Keratinocyte (primary cell): ENCODE data around the gene BRCA1. TPM values are rescaled to one million over a fixed set of nuclear protein-coding genes. Genes with fewer than 3 reads are reported as not detected.
"Not testable (repeated sequence)": the region's sequence is repeated elsewhere in the genome, so short reads cannot be mapped to it uniquely, and the experiment has no call there.

ENCODE experiments used
- DNase-seq: peaks from one replicate; pipeline ENCODE4 v3.0.0-alpha.2; 2011; ENCODE audit warnings: low read depth, missing footprints, low spot score
- FAIRE-seq: peaks from 2 replicates; lab custom pipeline; 2011; peaks lifted over from hg19 to GRCh38; lab: Jason Lieb, UNC
- H2AFZ ChIP-seq: 2 replicates; pipeline ENCODE4 v1.6.0; 2012; ENCODE audit warnings: low read length, control low read depth, inconsistent platforms; ENCODE audit not compliant: control insufficient read depth
- H3K27ac ChIP-seq: 2 replicates; pipeline ENCODE4 v1.5.1; 2011; ENCODE audit warnings: low read length; ENCODE audit not compliant: control insufficient read depth, insufficient read depth
- H3K27me3 ChIP-seq: 3 replicates; pipeline ENCODE4 v1.6.0; 2011; ENCODE audit warnings: low read length; ENCODE audit not compliant: control insufficient read depth, insufficient read depth; ENCODE audit errors: extremely low read depth
- H3K36me3 ChIP-seq, 2 experiments: 2 replicates in 1 of 2; 3 replicates in 1 of 2; pipeline ENCODE4 v1.5.1; 2011; ENCODE audit warnings: low read length in 2 of 2, mild to moderate bottlenecking in 1 of 2; ENCODE audit not compliant: control insufficient read depth in 2 of 2, insufficient read depth in 2 of 2; ENCODE audit errors: extremely low read depth in 1 of 2
- H3K4me1 ChIP-seq: 3 replicates; pipeline ENCODE4 v1.5.1; 2011; ENCODE audit warnings: low read length; ENCODE audit not compliant: control insufficient read depth, insufficient read depth; ENCODE audit errors: extremely low read depth
- H3K4me2 ChIP-seq: 3 replicates; pipeline ENCODE4 v1.6.0; 2011; ENCODE audit warnings: low read depth, low read length; ENCODE audit not compliant: control insufficient read depth, insufficient read depth; ENCODE audit errors: extremely low read depth
- H3K4me3 ChIP-seq, 3 experiments: fragments of 200-600 bp in 1 of 3; sonication (generic) in 1 of 3; 2 replicates in 2 of 3; 3 replicates in 1 of 3; pipeline ENCODE4 v1.5.1; 2011 to 2016; ENCODE audit warnings: low read length in 3 of 3, mild to moderate bottlenecking in 3 of 3, control low read depth in 2 of 3, inconsistent platforms in 1 of 3, low read depth in 1 of 3, mixed read lengths in 1 of 3, mixed run types in 1 of 3, moderate library complexity in 1 of 3; ENCODE audit not compliant: control insufficient read depth in 2 of 3, insufficient read depth in 2 of 3; ENCODE audit errors: extremely low read depth in 1 of 3
- H3K79me2 ChIP-seq: 2 replicates; pipeline ENCODE4 v1.6.0; 2012; ENCODE audit warnings: low read length; ENCODE audit not compliant: control insufficient read depth, insufficient read depth
- H3K9ac ChIP-seq: 3 replicates; pipeline ENCODE4 v1.6.0; 2011; ENCODE audit warnings: low read length; ENCODE audit not compliant: control insufficient read depth, insufficient read depth; ENCODE audit errors: extremely low read depth
- H3K9me1 ChIP-seq: 3 replicates; pipeline ENCODE4 v1.6.0; 2011; ENCODE audit warnings: low read length; ENCODE audit not compliant: control insufficient read depth, insufficient read depth; ENCODE audit errors: extremely low read depth
- H3K9me3 ChIP-seq: 2 replicates; pipeline ENCODE4 v1.5.1; 2012; ENCODE audit warnings: low read depth, low read length; ENCODE audit not compliant: control insufficient read depth
- H4K20me1 ChIP-seq: 3 replicates; pipeline ENCODE4 v1.6.0; 2011; ENCODE audit warnings: low read length; ENCODE audit not compliant: control insufficient read depth, insufficient read depth; ENCODE audit errors: extremely low read depth
- EZH2 ChIP-seq: IDR thresholded peaks from one replicate; pipeline ENCODE4 v1.6.1; 2012; ENCODE audit warnings: inconsistent platforms, mild to moderate bottlenecking, low read length, moderate library complexity
- dilution Hi-C: fragments of 300-500 bp; cut with MboI; formaldehyde crosslinking; loops from one replicate; pipeline ENCODE4 v1.7.0; 2020; ENCODE audit warnings: low sequenced_read_pairs; ENCODE audit not compliant: extremely low pct_ligation_motif_present
- polyA plus RNA-seq, 5 experiments: library from polyadenylated mRNA; depleted of rRNA in 3 of 5; stranded (reverse) in 3 of 5; stranded (forward) in 1 of 5; unstranded in 1 of 5; fragments of >200 nt; gene quantifications; 1 replicate in 1 of 5; 2 replicates in 3 of 5; 3 replicates in 1 of 5; pipeline versions ENCODE4 v1.2.1 to v1.2.3, GENCODE V29; 2011 to 2012; ENCODE audit warnings: missing spikeins in 2 of 5, low read depth in 1 of 5, low replicate concordance in 1 of 5
- TF ChIP-seq, protein P1 (sequence below), 3 experiments: IDR thresholded peaks in 1 of 3; conservative IDR thresholded peaks in 1 of 3; optimal IDR thresholded peaks in 1 of 3; 2 replicates in 2 of 3; 3 replicates in 1 of 3; pipeline versions ENCODE3 to v1.5.1; 2011; ENCODE audit warnings: low read length in 3 of 3, mild to moderate bottlenecking in 3 of 3, moderate library complexity in 2 of 3, control low read depth in 1 of 3, inconsistent platforms in 1 of 3; ENCODE audit not compliant: insufficient read depth in 2 of 3; ENCODE audit errors: extremely low read depth in 1 of 3

Gene BRCA1
- polyA plus RNA-seq, 1 donor (not counting 4 experiments of a cell fraction or from before 2014, with no cell fraction given) = 17.2 TPM

GRCh38 chr17:43132117-43132516, 7.0 kb upstream of the BRCA1 start:
- peaks cover 19% of the 10 kb centered on the region for H3K4me1 ChIP-seq
- H3K27ac ChIP-seq = no peak overlapping the region
- H4K20me1 ChIP-seq = no peaks in the 10 kb centered on the region
- dilution Hi-C loops = no loop called here
- peaks cover 10% of the 10 kb centered on the region for H3K79me2 ChIP-seq
- H3K36me3 ChIP-seq = peaks cover 9 to 18% of the 10 kb centered on the region in 2 experiments
- H3K27me3 ChIP-seq = no peaks in the 10 kb centered on the region
- no peak overlapping the region for H3K4me2 ChIP-seq
- H2AFZ ChIP-seq = no peak overlapping the region
- H3K9me3 ChIP-seq = no peaks in the 10 kb centered on the region
- no peak overlapping the region for H3K9ac ChIP-seq
- TF ChIP-seq, protein P1, sequence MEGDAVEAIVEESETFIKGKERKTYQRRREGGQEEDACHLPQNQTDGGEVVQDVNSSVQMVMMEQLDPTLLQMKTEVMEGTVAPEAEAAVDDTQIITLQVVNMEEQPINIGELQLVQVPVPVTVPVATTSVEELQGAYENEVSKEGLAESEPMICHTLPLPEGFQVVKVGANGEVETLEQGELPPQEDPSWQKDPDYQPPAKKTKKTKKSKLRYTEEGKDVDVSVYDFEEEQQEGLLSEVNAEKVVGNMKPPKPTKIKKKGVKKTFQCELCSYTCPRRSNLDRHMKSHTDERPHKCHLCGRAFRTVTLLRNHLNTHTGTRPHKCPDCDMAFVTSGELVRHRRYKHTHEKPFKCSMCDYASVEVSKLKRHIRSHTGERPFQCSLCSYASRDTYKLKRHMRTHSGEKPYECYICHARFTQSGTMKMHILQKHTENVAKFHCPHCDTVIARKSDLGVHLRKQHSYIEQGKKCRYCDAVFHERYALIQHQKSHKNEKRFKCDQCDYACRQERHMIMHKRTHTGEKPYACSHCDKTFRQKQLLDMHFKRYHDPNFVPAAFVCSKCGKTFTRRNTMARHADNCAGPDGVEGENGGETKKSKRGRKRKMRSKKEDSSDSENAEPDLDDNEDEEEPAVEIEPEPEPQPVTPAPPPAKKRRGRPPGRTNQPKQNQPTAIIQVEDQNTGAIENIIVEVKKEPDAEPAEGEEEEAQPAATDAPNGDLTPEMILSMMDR (optimal IDR thresholded peaks at IDR 0.05 in 1 of 3, IDR thresholded peaks at IDR 0.05 in 1 of 3, conservative IDR thresholded peaks at IDR 0.05 in 1 of 3; ENCODE audit: extremely low read depth in 1 of 3, insufficient read depth in 2 of 3, low read length in 3 of 3) = no peak
- no peak for TF ChIP-seq EZH2
- FAIRE-seq (no peak), DNase-seq (no peak)
- no peaks in the 10 kb centered on the region for H3K9me1 ChIP-seq
- no peak overlapping the region for H3K4me3 ChIP-seq

GRCh38 chr17:43129671-43130010, 4.5 kb upstream of the BRCA1 start:
- H3K4me3 ChIP-seq = peak overlapping the region; percentile 7 to 32 (median 29)
- H3K27ac ChIP-seq = peak overlapping the region; percentile 81
- H3K9me3 ChIP-seq = no peaks in the 10 kb centered on the region
- no peaks in the 10 kb centered on the region for H4K20me1 ChIP-seq
- DNase-seq (no peak), FAIRE-seq (peak; percentile 51)
- H3K79me2 ChIP-seq = peaks cover 26% of the 10 kb centered on the region
- H2AFZ ChIP-seq = peak overlapping the region; percentile 61
- dilution Hi-C loops = no loop called here
- peak overlapping the region; percentile 67 for H3K4me2 ChIP-seq
- H3K9ac ChIP-seq = peak overlapping the region; percentile 72
- no peaks in the 10 kb centered on the region for H3K9me1 ChIP-seq
- H3K36me3 ChIP-seq = peaks cover 7 to 10% of the 10 kb centered on the region in 2 experiments
- H3K4me1 ChIP-seq = peaks cover 27% of the 10 kb centered on the region
- no peaks in the 10 kb centered on the region for H3K27me3 ChIP-seq
- TF ChIP-seq, protein P1 (optimal IDR thresholded peaks at IDR 0.05 in 1 of 3, IDR thresholded peaks at IDR 0.05 in 1 of 3, conservative IDR thresholded peaks at IDR 0.05 in 1 of 3; ENCODE audit: extremely low read depth in 1 of 3, insufficient read depth in 2 of 3, low read length in 3 of 3) = no peak
- no peak for TF ChIP-seq EZH2

DNA sequence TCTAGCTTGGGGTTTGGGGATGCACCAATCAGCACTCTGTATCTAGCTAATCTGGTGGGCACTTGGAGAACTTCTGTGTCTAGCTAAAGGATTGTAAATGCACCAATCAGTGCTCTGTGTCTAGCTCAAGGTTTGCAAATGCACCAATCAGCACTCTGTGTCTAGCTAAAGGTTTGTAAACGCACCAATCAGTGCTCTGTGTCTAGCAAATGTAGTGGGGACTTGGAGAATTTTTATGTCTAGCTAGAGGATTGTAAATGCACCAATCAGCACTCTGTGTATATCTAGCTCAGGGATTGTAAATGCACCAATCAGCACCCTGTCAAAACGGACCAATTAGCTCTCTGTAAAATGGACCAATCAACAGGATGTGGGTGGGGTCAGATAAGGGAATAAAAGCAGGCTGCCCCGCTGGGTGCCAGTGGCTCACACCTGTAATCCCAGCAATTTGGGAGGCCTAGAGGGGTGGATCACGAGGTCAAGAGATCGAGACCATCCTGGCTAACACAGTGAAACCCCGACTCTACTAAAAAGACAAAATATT, 2.2 kb upstream of the BRCA1 start:
- dilution Hi-C loops, H3K9ac ChIP-seq, H4K20me1 ChIP-seq, H3K4me3 ChIP-seq, H3K27ac ChIP-seq, H3K4me2 ChIP-seq, H3K9me3 ChIP-seq, FAIRE-seq, H2AFZ ChIP-seq, H3K36me3 ChIP-seq, H3K27me3 ChIP-seq, DNase-seq, H3K9me1 ChIP-seq: not testable (repeated sequence)
- Histone ChIP-seq H3K79me2 (peaks cover 36% of the 10 kb centered on the region), H3K4me1 (peaks cover 33% of the 10 kb centered on the region)
